ENCODE results near the gene PLPPR1.

DNA sequence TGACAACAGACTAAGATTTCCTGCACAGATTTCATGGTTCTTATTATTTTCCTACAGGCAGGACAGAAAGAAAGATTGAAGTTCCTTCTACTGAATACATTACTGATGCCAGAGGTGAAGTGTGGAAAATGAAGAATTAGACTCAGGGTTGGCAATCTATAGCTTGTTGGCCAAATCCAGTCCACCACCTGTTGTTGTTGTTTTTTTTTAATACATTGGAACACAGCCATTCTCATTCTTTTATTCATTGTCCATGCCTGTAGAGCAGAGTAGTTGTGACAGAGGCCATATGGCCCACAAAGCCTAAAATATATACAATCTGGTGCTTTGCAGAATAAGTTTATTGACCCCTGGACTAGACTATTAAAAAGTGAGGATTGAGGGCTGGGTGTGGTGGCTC, 5.8 kb upstream of the PLPPR1 start:
- TF ChIP-seq CTCF (IDR thresholded peaks at IDR 0.05), result no peak
- TF ChIP-seq POLR2A (IDR thresholded peaks at IDR 0.05), result no peak
